Keratinocyte (primary cell): ENCODE measurements around the gene RAB29. TPM values are rescaled to one million over a fixed set of nuclear protein-coding genes. Genes with fewer than 3 reads are reported as not detected.

Source experiments
- DNase-seq: peaks from one replicate; pipeline ENCODE4 v3.0.0-alpha.2; 2011; ENCODE audit warnings: low read depth, missing footprints, low spot score
- FAIRE-seq: peaks from 2 replicates; lab custom pipeline; 2011; peaks lifted over from hg19 to GRCh38; lab: Jason Lieb, UNC
- H2AFZ ChIP-seq: 2 replicates; pipeline ENCODE4 v1.6.0; 2012; ENCODE audit warnings: low read length, control low read depth, inconsistent platforms; ENCODE audit not compliant: control insufficient read depth
- H3K27ac ChIP-seq: 2 replicates; pipeline ENCODE4 v1.5.1; 2011; ENCODE audit warnings: low read length; ENCODE audit not compliant: control insufficient read depth, insufficient read depth
- H3K27me3 ChIP-seq: 3 replicates; pipeline ENCODE4 v1.6.0; 2011; ENCODE audit warnings: low read length; ENCODE audit not compliant: control insufficient read depth, insufficient read depth; ENCODE audit errors: extremely low read depth
- H3K36me3 ChIP-seq, 2 experiments: 2 replicates in 1 of 2; 3 replicates in 1 of 2; pipeline ENCODE4 v1.5.1; 2011; ENCODE audit warnings: low read length in 2 of 2, mild to moderate bottlenecking in 1 of 2; ENCODE audit not compliant: control insufficient read depth in 2 of 2, insufficient read depth in 2 of 2; ENCODE audit errors: extremely low read depth in 1 of 2
- H3K4me1 ChIP-seq: 3 replicates; pipeline ENCODE4 v1.5.1; 2011; ENCODE audit warnings: low read length; ENCODE audit not compliant: control insufficient read depth, insufficient read depth; ENCODE audit errors: extremely low read depth
- H3K4me2 ChIP-seq: 3 replicates; pipeline ENCODE4 v1.6.0; 2011; ENCODE audit warnings: low read depth, low read length; ENCODE audit not compliant: control insufficient read depth, insufficient read depth; ENCODE audit errors: extremely low read depth
- H3K4me3 ChIP-seq, 3 experiments: fragments of 200-600 bp in 1 of 3; sonication (generic) in 1 of 3; 2 replicates in 2 of 3; 3 replicates in 1 of 3; pipeline ENCODE4 v1.5.1; 2011 to 2016; ENCODE audit warnings: low read length in 3 of 3, mild to moderate bottlenecking in 3 of 3, control low read depth in 2 of 3, inconsistent platforms in 1 of 3, low read depth in 1 of 3, mixed read lengths in 1 of 3, mixed run types in 1 of 3, moderate library complexity in 1 of 3; ENCODE audit not compliant: control insufficient read depth in 2 of 3, insufficient read depth in 2 of 3; ENCODE audit errors: extremely low read depth in 1 of 3
- H3K79me2 ChIP-seq: 2 replicates; pipeline ENCODE4 v1.6.0; 2012; ENCODE audit warnings: low read length; ENCODE audit not compliant: control insufficient read depth, insufficient read depth
- H3K9ac ChIP-seq: 3 replicates; pipeline ENCODE4 v1.6.0; 2011; ENCODE audit warnings: low read length; ENCODE audit not compliant: control insufficient read depth, insufficient read depth; ENCODE audit errors: extremely low read depth
- H3K9me1 ChIP-seq: 3 replicates; pipeline ENCODE4 v1.6.0; 2011; ENCODE audit warnings: low read length; ENCODE audit not compliant: control insufficient read depth, insufficient read depth; ENCODE audit errors: extremely low read depth
- H3K9me3 ChIP-seq: 2 replicates; pipeline ENCODE4 v1.5.1; 2012; ENCODE audit warnings: low read depth, low read length; ENCODE audit not compliant: control insufficient read depth
- H4K20me1 ChIP-seq: 3 replicates; pipeline ENCODE4 v1.6.0; 2011; ENCODE audit warnings: low read length; ENCODE audit not compliant: control insufficient read depth, insufficient read depth; ENCODE audit errors: extremely low read depth
- CTCF ChIP-seq, 3 experiments: IDR thresholded peaks in 1 of 3; conservative IDR thresholded peaks in 1 of 3; optimal IDR thresholded peaks in 1 of 3; 2 replicates in 2 of 3; 3 replicates in 1 of 3; pipeline versions ENCODE3 to v1.5.1; 2011; ENCODE audit warnings: low read length in 3 of 3, mild to moderate bottlenecking in 3 of 3, moderate library complexity in 2 of 3, control low read depth in 1 of 3, inconsistent platforms in 1 of 3; ENCODE audit not compliant: insufficient read depth in 2 of 3; ENCODE audit errors: extremely low read depth in 1 of 3
- EZH2 ChIP-seq: IDR thresholded peaks from one replicate; pipeline ENCODE4 v1.6.1; 2012; ENCODE audit warnings: inconsistent platforms, mild to moderate bottlenecking, low read length, moderate library complexity
- dilution Hi-C: fragments of 300-500 bp; cut with MboI; formaldehyde crosslinking; loops from one replicate; pipeline ENCODE4 v1.7.0; 2020; ENCODE audit warnings: low sequenced_read_pairs; ENCODE audit not compliant: extremely low pct_ligation_motif_present
- polyA plus RNA-seq, 5 experiments: library from polyadenylated mRNA; depleted of rRNA in 3 of 5; stranded (reverse) in 3 of 5; stranded (forward) in 1 of 5; unstranded in 1 of 5; fragments of >200 nt; gene quantifications; 1 replicate in 1 of 5; 2 replicates in 3 of 5; 3 replicates in 1 of 5; pipeline versions ENCODE4 v1.2.1 to v1.2.3, GENCODE V29; 2011 to 2012; ENCODE audit warnings: missing spikeins in 2 of 5, low read depth in 1 of 5, low replicate concordance in 1 of 5

RAB29 gene
- polyA plus RNA-seq, 1 donor (not counting 4 experiments of a cell fraction or from before 2014, with no cell fraction given) = 26.7 TPM

- dilution Hi-C loops = no loop called here
- no peak for FAIRE-seq
- no peaks in the 10 kb centered on the region for H4K20me1 ChIP-seq
Observed at GRCh38 chr1:205822397-205822796, 47.1 kb upstream of the RAB29 start.

GRCh38 chr1:205817988-205818387, 42.7 kb upstream of the RAB29 start:
- FAIRE-seq (no peak), DNase-seq (no peak)
- Histone ChIP-seq H3K9ac (no peak overlapping the region), H3K4me1 (peaks cover 14% of the 10 kb centered on the region), H3K9me1 (peaks cover 2% of the 10 kb centered on the region), H3K4me2 (no peak overlapping the region), H3K79me2 (no peaks in the 10 kb centered on the region), H2AFZ (no peak overlapping the region), H3K27ac (no peak overlapping the region), H3K36me3 (no peaks in the 10 kb centered on the region), H3K4me3 (no peak overlapping the region), H3K9me3 (no peaks in the 10 kb centered on the region), H4K20me1 (no peaks in the 10 kb centered on the region), H3K27me3 (no peaks in the 10 kb centered on the region)
- dilution Hi-C loops = no loop called here
- TF ChIP-seq CTCF (optimal IDR thresholded peaks at IDR 0.05 in 1 of 3, IDR thresholded peaks at IDR 0.05 in 1 of 3, conservative IDR thresholded peaks at IDR 0.05 in 1 of 3; ENCODE audit: extremely low read depth in 1 of 3, insufficient read depth in 2 of 3, low read length in 3 of 3) (no peak), EZH2 (no peak)

More at GRCh38 chr1:205822397-205822796, 47.1 kb upstream of the RAB29 start:
- no peak for DNase-seq
- Histone ChIP-seq H3K4me3 (no peak overlapping the region), H3K36me3 (no peaks in the 10 kb centered on the region), H3K79me2 (no peaks in the 10 kb centered on the region), H3K9ac (no peak overlapping the region), H3K27ac (no peak overlapping the region), H3K4me1 (no peaks in the 10 kb centered on the region), H3K9me3 (no peaks in the 10 kb centered on the region), H3K4me2 (no peak overlapping the region), H2AFZ (no peak overlapping the region), H3K27me3 (peaks cover 2% of the 10 kb centered on the region), H3K9me1 (peaks cover 2% of the 10 kb centered on the region)
- TF ChIP-seq EZH2 = no peak
- no peak for TF ChIP-seq CTCF (optimal IDR thresholded peaks at IDR 0.05 in 1 of 3, IDR thresholded peaks at IDR 0.05 in 1 of 3, conservative IDR thresholded peaks at IDR 0.05 in 1 of 3; ENCODE audit: extremely low read depth in 1 of 3, insufficient read depth in 2 of 3, low read length in 3 of 3)
